Measurements from ENCODE around the gene ARID4A.

DNA sequence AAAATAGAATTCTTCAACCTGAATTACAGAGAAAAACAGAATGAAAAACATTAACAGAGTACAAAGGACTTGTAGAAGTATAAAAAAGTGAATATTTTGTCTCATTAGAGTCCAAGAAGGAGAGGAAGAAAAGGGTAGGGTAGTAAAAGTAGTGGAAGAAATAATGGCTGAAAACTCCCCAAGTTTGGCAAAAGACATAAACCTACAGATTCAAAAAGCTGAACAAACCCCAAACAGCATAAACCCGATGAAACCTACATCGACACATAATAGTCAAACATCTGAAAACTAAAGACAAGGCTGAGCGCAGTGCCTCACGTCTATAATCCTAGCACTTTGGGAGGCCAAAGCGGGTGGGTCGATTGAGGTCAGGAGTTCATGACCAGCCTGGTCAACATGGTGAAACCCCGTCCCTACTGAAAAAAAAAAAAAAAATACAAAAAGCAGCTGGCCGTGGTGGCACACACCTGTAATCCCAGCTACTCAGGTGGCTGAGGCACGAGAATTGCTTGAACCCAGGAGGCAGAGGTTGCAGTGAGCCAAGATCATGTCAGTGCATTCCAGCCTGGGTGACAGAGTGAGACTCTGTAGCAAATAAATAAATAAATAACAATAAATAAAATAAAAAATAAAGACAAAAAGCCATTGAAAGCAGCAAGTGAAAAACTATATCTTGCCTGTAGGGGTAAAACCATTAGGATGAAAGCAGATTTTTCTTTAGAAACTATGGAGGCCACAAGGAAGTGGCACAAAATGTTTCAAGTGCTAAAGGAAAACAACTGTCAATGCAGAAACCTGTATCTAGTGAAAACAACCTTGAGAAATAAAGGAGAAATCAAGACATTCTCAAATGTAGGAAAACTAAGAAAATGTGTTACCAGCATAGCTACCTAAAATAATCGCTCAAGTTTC, 117.5 kb downstream of the ARID4A start:
- TF ChIP-seq, protein P1, sequence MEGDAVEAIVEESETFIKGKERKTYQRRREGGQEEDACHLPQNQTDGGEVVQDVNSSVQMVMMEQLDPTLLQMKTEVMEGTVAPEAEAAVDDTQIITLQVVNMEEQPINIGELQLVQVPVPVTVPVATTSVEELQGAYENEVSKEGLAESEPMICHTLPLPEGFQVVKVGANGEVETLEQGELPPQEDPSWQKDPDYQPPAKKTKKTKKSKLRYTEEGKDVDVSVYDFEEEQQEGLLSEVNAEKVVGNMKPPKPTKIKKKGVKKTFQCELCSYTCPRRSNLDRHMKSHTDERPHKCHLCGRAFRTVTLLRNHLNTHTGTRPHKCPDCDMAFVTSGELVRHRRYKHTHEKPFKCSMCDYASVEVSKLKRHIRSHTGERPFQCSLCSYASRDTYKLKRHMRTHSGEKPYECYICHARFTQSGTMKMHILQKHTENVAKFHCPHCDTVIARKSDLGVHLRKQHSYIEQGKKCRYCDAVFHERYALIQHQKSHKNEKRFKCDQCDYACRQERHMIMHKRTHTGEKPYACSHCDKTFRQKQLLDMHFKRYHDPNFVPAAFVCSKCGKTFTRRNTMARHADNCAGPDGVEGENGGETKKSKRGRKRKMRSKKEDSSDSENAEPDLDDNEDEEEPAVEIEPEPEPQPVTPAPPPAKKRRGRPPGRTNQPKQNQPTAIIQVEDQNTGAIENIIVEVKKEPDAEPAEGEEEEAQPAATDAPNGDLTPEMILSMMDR (IDR thresholded peaks at IDR 0.05): no peak
- TF ChIP-seq POLR2A (IDR thresholded peaks at IDR 0.05): no peak

All from heart left ventricle (tissue), 13 donors.